ENCODE data around the gene TFF2.

Gene TFF2

GRCh38 chr21:42383331-42383730 is 32.5 kb upstream of the TFF2 start:
- DNase-seq, result no peak

- DNase-seq, result no peak
Observed at GRCh38 chr21:42382915-42383314, 32.1 kb upstream of the TFF2 start.

- no peak for DNase-seq
Observed at GRCh38 chr21:42381347-42381984, 30.7 kb upstream of the TFF2 start.

GRCh38 chr21:42379426-42380215 is 28.8 kb upstream of the TFF2 start:
- no peak for DNase-seq

GRCh38 chr21:42378418-42378817 is 27.6 kb upstream of the TFF2 start:
- no peak for DNase-seq

GRCh38 chr21:42377951-42378340 is 27.2 kb upstream of the TFF2 start:
- no peak for DNase-seq

GRCh38 chr21:42377211-42377950 is 26.6 kb upstream of the TFF2 start:
- no peak for DNase-seq

- no peak for DNase-seq
Observed at GRCh38 chr21:42376338-42376982, 25.7 kb upstream of the TFF2 start.

- DNase-seq, result no peak
Observed at GRCh38 chr21:42375966-42376337, 25.2 kb upstream of the TFF2 start.

- DNase-seq, result no peak
Observed at GRCh38 chr21:42375506-42375905, 24.7 kb upstream of the TFF2 start.

- DNase-seq, result peak; percentile 11
Observed at GRCh38 chr21:42374864-42375499, 24.2 kb upstream of the TFF2 start.

GRCh38 chr21:42374457-42374856 is 23.7 kb upstream of the TFF2 start:
- DNase-seq, result no peak

GRCh38 chr21:42373908-42374455 is 23.2 kb upstream of the TFF2 start:
- no peak for DNase-seq

GRCh38 chr21:42373196-42373907 is 22.6 kb upstream of the TFF2 start:
- no peak for DNase-seq

GRCh38 chr21:42370894-42371654 is 20.3 kb upstream of the TFF2 start:
- DNase-seq, result no peak

GRCh38 chr21:42369821-42370220 is 19.0 kb upstream of the TFF2 start:
- DNase-seq, result no peak

GRCh38 chr21:42367367-42368165 is 16.8 kb upstream of the TFF2 start:
- DNase-seq, result no peak

GRCh38 chr21:42366292-42367010 is 15.7 kb upstream of the TFF2 start, which contains the start of gene TFF1:
TSS of gene TFF1 (minus strand) at chr21:42366535. CDS start at chr21:42366495, 40 bp downstream.
- DNase-seq, result no peak

- no peak for DNase-seq
Observed at GRCh38 chr21:42365770-42366169, 15.0 kb upstream of the TFF2 start.

Data from DMS79 (cell line).